GM12872 (cell line): Measurements from ENCODE around the gene FLOT1.

Experiments
- TF ChIP-seq, protein P1 (sequence below): IDR thresholded peaks from 3 replicates; pipeline ENCODE4 v1.5.1; 2011; ENCODE audit warnings: low read depth, mild to moderate bottlenecking, low read length, moderate library complexity; ENCODE audit not compliant: insufficient read depth

FLOT1 gene

DNA sequence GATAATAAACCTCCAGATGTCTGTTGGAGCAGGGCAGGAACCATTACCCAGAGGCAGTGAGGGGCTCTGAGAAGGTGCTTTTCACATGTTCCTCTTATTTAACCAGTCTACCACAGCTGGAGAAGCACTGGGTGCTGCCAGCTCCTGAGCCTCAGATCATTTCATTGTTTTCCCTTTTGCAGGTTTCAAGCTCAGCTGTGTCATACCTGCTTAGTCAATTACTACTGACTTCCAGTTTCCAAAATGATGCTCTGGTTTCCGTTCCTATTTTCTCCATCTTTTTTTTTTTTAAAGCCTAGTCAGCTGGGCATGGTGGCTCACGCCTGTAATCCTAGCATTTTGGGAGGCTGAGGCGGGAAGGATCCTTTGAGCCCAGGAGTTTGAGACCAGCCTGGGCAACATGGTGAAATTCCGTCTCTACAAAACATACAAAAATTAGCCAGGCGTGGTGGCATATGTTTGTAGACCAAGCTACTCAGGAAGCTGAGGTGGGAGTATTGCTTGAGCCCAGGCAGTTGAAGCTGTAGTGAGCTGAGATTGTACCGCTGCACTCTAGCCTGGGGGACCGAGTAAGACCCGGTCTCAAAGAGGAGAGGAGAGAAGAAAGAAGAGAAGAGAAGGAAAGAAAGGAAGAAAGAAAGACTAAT, 6.7 kb downstream of the FLOT1 start:
- TF ChIP-seq, protein P1, sequence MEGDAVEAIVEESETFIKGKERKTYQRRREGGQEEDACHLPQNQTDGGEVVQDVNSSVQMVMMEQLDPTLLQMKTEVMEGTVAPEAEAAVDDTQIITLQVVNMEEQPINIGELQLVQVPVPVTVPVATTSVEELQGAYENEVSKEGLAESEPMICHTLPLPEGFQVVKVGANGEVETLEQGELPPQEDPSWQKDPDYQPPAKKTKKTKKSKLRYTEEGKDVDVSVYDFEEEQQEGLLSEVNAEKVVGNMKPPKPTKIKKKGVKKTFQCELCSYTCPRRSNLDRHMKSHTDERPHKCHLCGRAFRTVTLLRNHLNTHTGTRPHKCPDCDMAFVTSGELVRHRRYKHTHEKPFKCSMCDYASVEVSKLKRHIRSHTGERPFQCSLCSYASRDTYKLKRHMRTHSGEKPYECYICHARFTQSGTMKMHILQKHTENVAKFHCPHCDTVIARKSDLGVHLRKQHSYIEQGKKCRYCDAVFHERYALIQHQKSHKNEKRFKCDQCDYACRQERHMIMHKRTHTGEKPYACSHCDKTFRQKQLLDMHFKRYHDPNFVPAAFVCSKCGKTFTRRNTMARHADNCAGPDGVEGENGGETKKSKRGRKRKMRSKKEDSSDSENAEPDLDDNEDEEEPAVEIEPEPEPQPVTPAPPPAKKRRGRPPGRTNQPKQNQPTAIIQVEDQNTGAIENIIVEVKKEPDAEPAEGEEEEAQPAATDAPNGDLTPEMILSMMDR = no peak

DNA sequence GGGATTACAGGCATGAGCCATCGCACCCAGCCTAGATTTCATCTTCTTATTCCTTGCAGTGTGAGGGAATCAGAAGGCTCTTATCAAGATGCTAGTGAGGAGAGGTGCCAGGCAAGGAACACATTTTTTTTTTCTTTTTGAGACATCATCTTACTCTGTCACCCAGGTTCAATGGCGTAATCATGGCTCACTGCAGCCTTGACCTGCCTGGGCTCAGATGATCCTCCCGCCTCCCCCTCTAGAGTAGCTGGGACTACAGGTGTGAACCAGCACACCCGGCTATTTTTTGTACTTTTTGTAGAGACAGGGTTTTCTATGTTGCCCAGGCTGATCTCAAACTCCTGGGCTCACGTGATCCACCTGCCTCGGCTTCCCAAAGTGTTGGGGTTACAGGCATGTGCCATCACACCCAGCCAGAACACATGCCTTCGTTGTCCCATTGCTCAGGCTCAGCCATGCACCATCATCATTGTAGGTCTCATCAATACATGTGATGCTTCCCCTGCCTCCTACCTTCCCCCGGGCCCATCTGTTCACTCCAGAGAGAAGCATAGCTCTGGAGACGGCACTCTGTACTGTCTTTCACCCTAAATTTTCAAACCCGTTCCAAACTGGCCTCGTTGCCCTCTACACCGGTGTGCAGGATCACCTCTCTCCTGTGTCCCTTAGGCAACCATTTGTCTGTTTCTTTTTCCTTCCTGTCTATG, 10.1 kb downstream of the FLOT1 start:
- TF ChIP-seq, protein P1 = no peak

DNA sequence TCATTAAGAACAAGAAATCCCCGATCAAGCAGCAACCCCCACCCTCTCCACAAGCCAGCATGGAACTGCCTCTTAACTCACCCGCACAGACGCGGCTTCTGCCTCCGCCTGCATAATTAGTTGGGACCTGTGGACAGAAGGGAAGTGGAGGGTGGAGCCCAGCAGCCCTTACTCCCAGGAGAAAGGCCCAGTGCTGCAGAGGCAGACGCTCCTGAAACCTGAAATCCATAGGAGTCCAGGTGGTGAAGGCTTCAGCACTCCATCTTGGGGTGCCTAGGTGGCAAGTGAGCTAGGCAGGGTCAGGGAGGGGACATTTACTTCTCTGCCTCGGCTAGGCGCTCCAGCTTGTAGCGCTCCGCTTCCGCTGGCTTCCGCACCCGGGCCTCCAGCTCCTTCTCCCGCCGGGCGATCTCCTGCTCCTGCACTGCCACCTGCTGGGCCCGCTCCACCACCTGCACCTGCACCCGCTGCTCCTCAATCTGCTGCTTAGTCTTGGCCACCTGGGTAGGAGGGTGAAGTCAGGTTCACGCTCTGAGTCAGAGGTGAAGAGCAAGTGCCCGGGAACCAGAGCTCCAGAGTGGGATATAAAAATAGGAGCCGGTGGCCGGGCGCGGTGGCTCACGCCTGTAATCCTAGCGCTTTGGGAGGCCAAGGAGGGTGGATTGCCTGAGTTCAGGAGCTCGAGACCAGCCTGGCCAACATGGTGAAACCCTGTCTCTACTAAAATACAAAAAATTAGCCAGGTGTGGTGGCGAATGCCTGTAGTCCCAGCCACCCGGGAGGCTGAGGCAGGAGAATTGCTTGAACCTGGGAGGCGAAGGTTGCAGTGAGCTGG, 11.7 kb downstream of the FLOT1 start:
- TF ChIP-seq, protein P1 = peak; percentile 82

DNA sequence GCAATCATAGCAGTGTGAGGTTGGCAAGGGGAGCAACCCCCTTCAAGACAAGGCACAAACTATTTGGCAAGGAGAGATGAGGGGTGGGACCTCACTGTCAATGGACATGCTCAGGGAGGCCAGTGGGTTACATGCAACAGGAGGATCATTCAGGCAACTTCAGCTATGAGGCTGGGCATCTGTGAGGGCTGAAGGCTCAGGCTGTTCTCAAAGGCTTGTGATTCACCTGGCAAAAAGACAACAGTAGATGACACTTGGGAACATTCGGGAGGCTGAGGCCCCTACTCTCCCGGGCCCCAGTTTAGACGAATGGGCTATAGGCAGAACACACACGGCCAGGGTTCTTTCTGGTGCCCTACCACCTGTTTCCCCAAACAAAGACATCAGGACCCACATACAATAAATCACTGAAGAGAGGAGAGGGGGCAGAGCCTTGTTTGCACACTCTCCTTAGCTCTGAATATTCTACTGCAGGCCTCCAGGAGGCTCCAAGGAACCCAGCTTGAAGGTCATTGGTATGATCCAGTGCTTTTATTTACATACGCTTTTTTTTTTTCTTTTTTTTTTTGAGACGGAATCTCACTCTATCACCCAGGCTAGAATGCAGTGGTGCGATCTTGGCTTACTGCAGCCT, 14.4 kb downstream of the FLOT1 start:
- TF ChIP-seq, protein P1 = no peak

DNA sequence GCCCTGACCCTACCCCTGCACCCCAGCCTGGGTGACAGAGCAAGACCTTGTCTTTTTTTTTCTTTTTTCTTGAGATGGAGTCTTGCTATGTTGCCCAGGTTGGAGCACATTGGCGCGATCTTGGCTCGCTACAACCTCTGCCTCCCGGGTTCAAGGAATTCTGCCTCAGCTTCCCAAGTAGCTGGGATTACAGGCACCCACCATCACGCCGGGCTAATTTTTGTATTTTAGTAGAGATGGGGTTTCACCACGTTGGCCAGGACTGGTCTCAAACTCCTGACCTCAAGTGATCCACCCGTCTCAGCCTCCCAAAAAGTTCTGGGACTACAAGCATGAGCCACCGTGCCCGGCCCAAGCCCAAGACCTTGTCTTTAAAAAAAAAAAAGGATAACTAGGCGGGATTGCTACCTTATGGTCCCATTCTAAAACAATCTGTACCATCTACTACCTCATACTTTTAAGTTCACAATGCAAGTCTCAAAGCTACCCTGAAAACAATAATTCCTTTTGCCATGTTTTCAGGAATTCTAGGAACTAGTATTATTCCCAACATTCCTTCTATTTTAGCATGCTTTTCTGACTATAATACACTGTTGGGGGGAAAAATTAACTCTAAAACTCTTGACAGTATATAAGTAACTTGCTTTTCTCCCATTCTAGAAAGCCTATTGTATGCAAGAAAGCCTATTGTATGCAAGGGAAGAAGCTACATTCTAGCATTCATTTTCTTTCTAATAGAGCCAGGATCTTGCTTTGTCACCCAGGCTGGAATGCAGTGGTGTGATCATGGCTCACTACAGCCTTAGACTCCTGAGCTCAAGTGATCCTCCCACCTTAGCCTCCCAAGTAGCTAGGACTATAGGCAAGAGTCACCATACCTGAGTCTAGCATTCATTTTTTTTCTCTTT, 15.7 kb downstream of the FLOT1 start:
- TF ChIP-seq, protein P1 = no peak

DNA sequence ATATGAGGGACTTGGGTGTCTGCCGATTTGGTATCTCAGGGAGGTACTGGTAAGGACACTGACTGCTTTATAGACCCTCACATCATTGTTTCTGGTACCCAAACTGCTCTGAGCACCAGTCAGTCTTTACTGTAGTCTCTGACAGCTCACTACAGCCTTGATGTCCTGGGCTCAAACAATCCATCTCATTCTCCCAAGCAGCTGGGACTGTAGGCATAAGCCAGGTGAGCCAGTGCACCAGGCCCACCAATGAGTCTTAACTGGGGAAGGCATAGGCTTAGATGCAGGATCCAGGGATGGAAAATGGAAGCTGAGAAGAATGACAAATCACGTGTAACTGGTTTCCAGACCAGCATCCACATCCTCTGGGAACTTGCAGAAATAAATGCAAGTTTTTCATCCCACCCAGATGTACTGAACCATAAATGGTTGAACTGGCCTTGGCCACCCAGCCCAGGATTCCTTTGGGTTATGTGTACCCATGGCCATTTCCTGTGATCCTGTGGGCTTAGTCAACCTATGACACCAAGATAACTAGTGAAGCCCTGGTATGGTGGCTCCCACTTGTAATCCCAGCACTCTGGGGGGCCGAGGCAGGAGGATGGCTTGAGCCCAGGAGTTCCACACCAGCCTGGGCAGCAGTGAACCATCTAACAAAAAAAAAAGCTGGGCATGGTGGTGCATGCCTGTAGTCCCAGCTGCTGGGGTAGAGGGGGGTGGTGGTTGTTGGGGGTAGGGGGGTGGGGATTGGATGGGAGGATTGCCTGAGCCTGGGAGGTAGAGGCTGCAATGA, 16.6 kb downstream of the FLOT1 start:
- TF ChIP-seq, protein P1 = no peak
